A549 (cell line): ENCODE results near the gene COMTD1.

ENCODE experiments used
- EP300 ChIP-seq, 2 experiments: fragments of >200 bp; sonication (Bioruptor Twin); formaldehyde crosslinking; IDR thresholded peaks; 2 replicates in 1 of 2; 3 replicates in 1 of 2; pipeline ENCODE4 v1.6.1; 2016 to 2017
- KDM1A ChIP-seq: fragments of 200-600 bp; sonication (generic); IDR thresholded peaks from 2 replicates; pipeline ENCODE4 v1.6.1; 2016; ENCODE audit warnings: low read depth, mild to moderate bottlenecking
- MAX ChIP-seq: IDR thresholded peaks from 2 replicates; pipeline ENCODE4 v1.6.1; 2012
- POLR2A ChIP-seq: IDR thresholded peaks from 2 replicates; pipeline ENCODE4 v1.6.1; 2012; ENCODE audit warnings: mild to moderate bottlenecking, low read length
- RAD21 ChIP-seq, 2 experiments: fragments of >200 bp in 1 of 2; sonication (Bioruptor Twin) in 1 of 2; formaldehyde crosslinking in 1 of 2; IDR thresholded peaks in 1 of 2; conservative IDR thresholded peaks in 1 of 2; 2 replicates in 1 of 2; 3 replicates in 1 of 2; pipeline ENCODE4 v1.6.1; 2012 to 2018; ENCODE audit warnings: inconsistent platforms in 1 of 2
- RARB ChIP-seq: fragments of 250-450 bp; sonication (Bioruptor Pico); IDR thresholded peaks from 2 replicates; pipeline ENCODE4 v1.8.0; 2021; ENCODE audit warnings: mild to moderate bottlenecking, moderate library complexity
- SMC3 ChIP-seq: fragments of >200 bp; sonication (Bioruptor Twin); formaldehyde crosslinking; IDR thresholded peaks from 3 replicates; pipeline ENCODE4 v1.6.1; 2018; ENCODE audit warnings: inconsistent platforms
- TF ChIP-seq, protein P1 (sequence below): fragments of >200 bp; sonication (Bioruptor Twin); formaldehyde crosslinking; IDR thresholded peaks from 3 replicates; pipeline ENCODE4 v1.5.1; 2016
- TF ChIP-seq, protein P2 (sequence below): fragments of 250-450 bp; sonication (Bioruptor Pico); IDR thresholded peaks from 2 replicates; pipeline ENCODE4 v1.5.0; 2021; ENCODE audit warnings: mild to moderate bottlenecking, moderate library complexity, borderline replicate concordance

- no peak for TF ChIP-seq EP300 (IDR thresholded peaks at IDR 0.05)
- TF ChIP-seq, protein P1, sequence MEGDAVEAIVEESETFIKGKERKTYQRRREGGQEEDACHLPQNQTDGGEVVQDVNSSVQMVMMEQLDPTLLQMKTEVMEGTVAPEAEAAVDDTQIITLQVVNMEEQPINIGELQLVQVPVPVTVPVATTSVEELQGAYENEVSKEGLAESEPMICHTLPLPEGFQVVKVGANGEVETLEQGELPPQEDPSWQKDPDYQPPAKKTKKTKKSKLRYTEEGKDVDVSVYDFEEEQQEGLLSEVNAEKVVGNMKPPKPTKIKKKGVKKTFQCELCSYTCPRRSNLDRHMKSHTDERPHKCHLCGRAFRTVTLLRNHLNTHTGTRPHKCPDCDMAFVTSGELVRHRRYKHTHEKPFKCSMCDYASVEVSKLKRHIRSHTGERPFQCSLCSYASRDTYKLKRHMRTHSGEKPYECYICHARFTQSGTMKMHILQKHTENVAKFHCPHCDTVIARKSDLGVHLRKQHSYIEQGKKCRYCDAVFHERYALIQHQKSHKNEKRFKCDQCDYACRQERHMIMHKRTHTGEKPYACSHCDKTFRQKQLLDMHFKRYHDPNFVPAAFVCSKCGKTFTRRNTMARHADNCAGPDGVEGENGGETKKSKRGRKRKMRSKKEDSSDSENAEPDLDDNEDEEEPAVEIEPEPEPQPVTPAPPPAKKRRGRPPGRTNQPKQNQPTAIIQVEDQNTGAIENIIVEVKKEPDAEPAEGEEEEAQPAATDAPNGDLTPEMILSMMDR: no peak
- TF ChIP-seq SMC3: no peak
- TF ChIP-seq MAX: no peak
- no peak for TF ChIP-seq RAD21 (conservative IDR thresholded peaks at IDR 0.05 in 1 of 2, IDR thresholded peaks at IDR 0.05 in 1 of 2)
- no peak for TF ChIP-seq RARB (CRISPR knock-in tag)
- TF ChIP-seq POLR2A: no peak
- TF ChIP-seq, protein P2, sequence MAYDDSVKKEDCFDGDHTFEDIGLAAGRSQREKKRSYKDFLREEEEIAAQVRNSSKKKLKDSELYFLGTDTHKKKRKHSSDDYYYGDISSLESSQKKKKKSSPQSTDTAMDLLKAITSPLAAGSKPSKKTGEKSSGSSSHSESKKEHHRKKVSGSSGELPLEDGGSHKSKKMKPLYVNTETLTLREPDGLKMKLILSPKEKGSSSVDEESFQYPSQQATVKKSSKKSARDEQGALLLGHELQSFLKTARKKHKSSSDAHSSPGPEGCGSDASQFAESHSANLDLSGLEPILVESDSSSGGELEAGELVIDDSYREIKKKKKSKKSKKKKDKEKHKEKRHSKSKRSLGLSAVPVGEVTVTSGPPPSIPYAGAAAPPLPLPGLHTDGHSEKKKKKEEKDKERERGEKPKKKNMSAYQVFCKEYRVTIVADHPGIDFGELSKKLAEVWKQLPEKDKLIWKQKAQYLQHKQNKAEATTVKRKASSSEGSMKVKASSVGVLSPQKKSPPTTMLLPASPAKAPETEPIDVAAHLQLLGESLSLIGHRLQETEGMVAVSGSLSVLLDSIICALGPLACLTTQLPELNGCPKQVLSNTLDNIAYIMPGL (CRISPR knock-in tag): no peak
- TF ChIP-seq KDM1A: no peak
Observed at GRCh38 chr10:75260990-75261389, 25.2 kb upstream of the COMTD1 start.
